ENCODE measurements around the gene SLC35D1. TPM values are rescaled to one million over a fixed set of nuclear protein-coding genes. Genes with fewer than 3 reads are reported as not detected.
"Not testable (repeated sequence)": the region's sequence is repeated elsewhere in the genome, so short reads cannot be mapped to it uniquely, and the experiment has no call there.

SLC35D1 gene
- polyA plus RNA-seq, 1 of the 3 experiments (the other 2 are of a cell fraction) = 4.8 TPM

DNA sequence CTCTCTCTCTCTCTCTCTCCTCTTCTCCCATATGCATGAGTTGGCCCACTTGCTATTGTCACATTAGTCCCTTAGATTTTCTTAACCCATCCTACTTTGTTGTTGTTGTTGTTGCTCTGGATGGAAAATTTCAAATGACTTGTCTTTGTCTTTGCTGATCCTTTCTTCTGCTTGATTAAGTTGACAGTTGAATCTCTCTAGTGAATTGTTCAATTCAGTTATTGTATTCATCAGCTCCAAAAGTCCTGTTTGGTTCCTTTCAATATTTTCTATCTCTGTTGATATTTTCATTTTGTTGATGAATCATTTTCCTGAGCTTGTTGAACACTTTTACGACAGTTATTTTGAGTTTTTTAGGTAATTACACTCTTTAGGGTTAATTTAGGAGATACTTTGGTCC is 18.8 kb upstream of the SLC35D1 start (continued):
- no peak for TF ChIP-seq RCOR1 (IDR thresholded peaks at IDR 0.05; ENCODE audit: low read length)

DNA sequence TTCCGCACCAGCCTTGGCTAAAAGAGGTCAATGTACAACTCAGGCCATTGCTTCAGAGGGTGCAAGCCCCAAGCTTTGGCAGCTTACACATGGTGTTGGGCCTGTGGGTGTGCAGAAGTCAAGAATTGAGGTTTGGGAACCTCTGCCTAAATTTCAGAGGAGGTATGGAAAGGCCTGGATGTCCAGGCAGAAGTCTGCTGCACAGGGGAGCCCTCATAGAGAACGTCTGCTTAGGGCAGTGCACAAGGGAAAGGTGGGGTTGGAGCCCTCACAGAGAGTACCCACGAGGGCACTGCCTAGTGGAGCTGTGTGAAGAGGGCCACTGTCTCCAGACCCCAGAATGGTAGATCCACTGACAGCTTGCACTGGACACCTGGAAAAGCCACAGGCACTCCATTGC is 13.7 kb upstream of the SLC35D1 start:
- H3K27ac ChIP-seq (ENCODE audit: low read depth in 2 of 2, low read length in 1 of 2); H3K4me2 ChIP-seq; H3K36me3 ChIP-seq (replicated peaks in 1 of 2; ENCODE audit: control insufficient read depth in 1 of 2, insufficient read depth in 2 of 2, low read length in 1 of 2); H3K4me3 ChIP-seq (ENCODE audit: low read depth in 2 of 2, low read length in 1 of 2); H3F3A ChIP-seq (replicated peaks; ENCODE audit: insufficient read depth); H3K9me2 ChIP-seq; H4K20me1 ChIP-seq (ENCODE audit: insufficient read depth); CTCF ChIA-PET; H3K9me3 ChIP-seq; H3K9ac ChIP-seq; H2AFZ ChIP-seq (ENCODE audit: low read depth); H3K79me2 ChIP-seq (ENCODE audit: insufficient read depth); POLR2A ChIA-PET; DNase-seq; H3K27me3 ChIP-seq (ENCODE audit: insufficient read depth); H3K4me1 ChIP-seq (ENCODE audit: control insufficient read depth in 1 of 2, insufficient read depth in 2 of 2, low read depth in 1 of 2, low read length in 1 of 2): not testable (repeated sequence)
- no CpG with 5 or more reads among the region's 3 CpGs for WGBS (ENCODE audit: low lambda C conversion rate)

DNA sequence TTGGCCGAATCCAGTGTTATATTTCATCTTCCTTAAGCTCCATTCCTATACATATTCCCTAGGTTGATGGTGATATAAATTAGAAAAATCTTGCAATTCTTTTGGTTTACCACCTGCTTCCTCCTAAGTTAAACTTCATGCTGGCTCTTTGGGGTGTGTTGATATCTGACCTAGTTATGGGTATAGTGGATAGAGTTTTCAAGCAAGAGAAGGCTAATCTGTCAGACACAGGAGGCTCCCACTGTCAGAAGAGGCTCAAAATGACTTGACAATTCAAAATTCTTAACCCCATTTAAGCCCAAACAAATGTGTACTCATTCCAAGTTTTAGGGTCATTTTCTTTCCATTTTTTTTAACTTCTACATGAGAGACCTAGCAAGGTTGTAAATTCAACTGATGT is 8.5 kb upstream of the SLC35D1 start:
- POLR2A ChIA-PET = no interaction called here

DNA sequence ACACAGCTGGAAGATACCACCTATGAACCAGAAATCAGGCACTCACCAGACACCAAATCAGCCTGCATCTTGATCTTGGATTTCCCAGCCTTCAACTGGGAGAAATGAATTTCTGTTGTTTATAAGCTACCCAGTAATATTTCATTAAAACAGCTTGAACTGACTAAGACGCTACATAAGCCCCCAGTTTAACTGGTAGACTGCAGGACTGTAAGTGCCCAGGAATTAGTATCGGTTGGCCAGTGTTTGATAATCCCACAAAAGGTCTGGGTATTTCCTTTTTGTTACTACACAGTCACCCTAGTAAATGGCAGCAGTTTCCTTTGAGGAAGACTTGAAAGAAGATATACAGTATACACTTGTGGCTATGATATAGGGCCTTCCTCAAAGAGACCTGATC is 7.3 kb upstream of the SLC35D1 start:
- CTCF ChIA-PET = no interaction called here
- Histone ChIP-seq H3F3A (replicated peaks; ENCODE audit: insufficient read depth) (peaks cover 7% of the 10 kb centered on the region), H3K27ac (ENCODE audit: low read depth in 2 of 2, low read length in 1 of 2) (no peak overlapping the region), H4K20me1 (ENCODE audit: insufficient read depth) (no peaks in the 10 kb centered on the region), H3K9me3 (no peaks in the 10 kb centered on the region), H3K9ac (no peak overlapping the region), H2AFZ (ENCODE audit: low read depth) (no peak overlapping the region), H3K4me1 (ENCODE audit: control insufficient read depth in 1 of 2, insufficient read depth in 2 of 2, low read depth in 1 of 2, low read length in 1 of 2) (0 out of 4 replicates have a peak, but pooled peaks cover 0 to 5% of the 10 kb centered on the region in 2 experiments), H3K4me2 (no peak overlapping the region), H3K4me3 (ENCODE audit: low read depth in 2 of 2, low read length in 1 of 2) (no peak overlapping the region), H3K79me2 (ENCODE audit: insufficient read depth) (no peaks in the 10 kb centered on the region), H3K36me3 (replicated peaks in 1 of 2; ENCODE audit: control insufficient read depth in 1 of 2, insufficient read depth in 2 of 2, low read length in 1 of 2) (no peaks in the 10 kb centered on the region), H3K9me2 (no peaks in the 10 kb centered on the region), H3K27me3 (ENCODE audit: insufficient read depth) (no peaks in the 10 kb centered on the region)
- WGBS (ENCODE audit: low lambda C conversion rate) = 91% methylated on average over 2 of the region's 2 CpGs
- no peak for DNase-seq
- POLR2A ChIA-PET = no interaction called here
- TF ChIP-seq CHD2 (IDR thresholded peaks at IDR 0.05; ENCODE audit: low read length, partially characterized antibody) (no peak), FOXJ3 (CRISPR knock-in tag; IDR thresholded peaks at IDR 0.05) (no peak), SMC3 (IDR thresholded peaks at IDR 0.05; ENCODE audit: low read depth, low read length) (no peak), EZH2phosphoT487 (IDR thresholded peaks at IDR 0.05; ENCODE audit: borderline replicate concordance, low read depth) (no peak), YY1 (IDR thresholded peaks at IDR 0.05; ENCODE audit: low read depth) (no peak), SIN3A (IDR thresholded peaks at IDR 0.05; ENCODE audit: borderline replicate concordance, low read depth, low read length) (no peak), RAD21 (IDR thresholded peaks at IDR 0.05; ENCODE audit: low read length) (no peak), RFX5 (IDR thresholded peaks at IDR 0.05; ENCODE audit: low read length) (no peak)
- TF ChIP-seq, protein P1, sequence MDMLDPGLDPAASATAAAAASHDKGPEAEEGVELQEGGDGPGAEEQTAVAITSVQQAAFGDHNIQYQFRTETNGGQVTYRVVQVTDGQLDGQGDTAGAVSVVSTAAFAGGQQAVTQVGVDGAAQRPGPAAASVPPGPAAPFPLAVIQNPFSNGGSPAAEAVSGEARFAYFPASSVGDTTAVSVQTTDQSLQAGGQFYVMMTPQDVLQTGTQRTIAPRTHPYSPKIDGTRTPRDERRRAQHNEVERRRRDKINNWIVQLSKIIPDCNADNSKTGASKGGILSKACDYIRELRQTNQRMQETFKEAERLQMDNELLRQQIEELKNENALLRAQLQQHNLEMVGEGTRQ (IDR thresholded peaks at IDR 0.05; ENCODE audit: borderline replicate concordance, low read depth, low read length) = no peak
- TF ChIP-seq, protein P2, sequence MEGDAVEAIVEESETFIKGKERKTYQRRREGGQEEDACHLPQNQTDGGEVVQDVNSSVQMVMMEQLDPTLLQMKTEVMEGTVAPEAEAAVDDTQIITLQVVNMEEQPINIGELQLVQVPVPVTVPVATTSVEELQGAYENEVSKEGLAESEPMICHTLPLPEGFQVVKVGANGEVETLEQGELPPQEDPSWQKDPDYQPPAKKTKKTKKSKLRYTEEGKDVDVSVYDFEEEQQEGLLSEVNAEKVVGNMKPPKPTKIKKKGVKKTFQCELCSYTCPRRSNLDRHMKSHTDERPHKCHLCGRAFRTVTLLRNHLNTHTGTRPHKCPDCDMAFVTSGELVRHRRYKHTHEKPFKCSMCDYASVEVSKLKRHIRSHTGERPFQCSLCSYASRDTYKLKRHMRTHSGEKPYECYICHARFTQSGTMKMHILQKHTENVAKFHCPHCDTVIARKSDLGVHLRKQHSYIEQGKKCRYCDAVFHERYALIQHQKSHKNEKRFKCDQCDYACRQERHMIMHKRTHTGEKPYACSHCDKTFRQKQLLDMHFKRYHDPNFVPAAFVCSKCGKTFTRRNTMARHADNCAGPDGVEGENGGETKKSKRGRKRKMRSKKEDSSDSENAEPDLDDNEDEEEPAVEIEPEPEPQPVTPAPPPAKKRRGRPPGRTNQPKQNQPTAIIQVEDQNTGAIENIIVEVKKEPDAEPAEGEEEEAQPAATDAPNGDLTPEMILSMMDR (IDR thresholded peaks at IDR 0.05) = no peak
- TF ChIP-seq, protein P3, sequence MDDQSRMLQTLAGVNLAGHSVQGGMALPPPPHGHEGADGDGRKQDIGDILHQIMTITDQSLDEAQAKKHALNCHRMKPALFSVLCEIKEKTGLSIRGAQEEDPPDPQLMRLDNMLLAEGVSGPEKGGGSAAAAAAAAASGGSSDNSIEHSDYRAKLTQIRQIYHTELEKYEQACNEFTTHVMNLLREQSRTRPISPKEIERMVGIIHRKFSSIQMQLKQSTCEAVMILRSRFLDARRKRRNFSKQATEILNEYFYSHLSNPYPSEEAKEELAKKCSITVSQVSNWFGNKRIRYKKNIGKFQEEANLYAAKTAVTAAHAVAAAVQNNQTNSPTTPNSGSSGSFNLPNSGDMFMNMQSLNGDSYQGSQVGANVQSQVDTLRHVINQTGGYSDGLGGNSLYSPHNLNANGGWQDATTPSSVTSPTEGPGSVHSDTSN (IDR thresholded peaks at IDR 0.05) = no peak

More for the DNA sequence above, 8.5 kb upstream of the SLC35D1 start:
- Histone ChIP-seq H3K27ac (ENCODE audit: low read depth in 2 of 2, low read length in 1 of 2) (no peak overlapping the region), H3K9me3 (no peaks in the 10 kb centered on the region), H3K79me2 (ENCODE audit: insufficient read depth) (no peaks in the 10 kb centered on the region), H3K4me2 (no peak overlapping the region), H2AFZ (ENCODE audit: low read depth) (no peak overlapping the region), H4K20me1 (ENCODE audit: insufficient read depth) (no peaks in the 10 kb centered on the region), H3K4me1 (ENCODE audit: control insufficient read depth in 1 of 2, insufficient read depth in 2 of 2, low read depth in 1 of 2, low read length in 1 of 2) (0 out of 4 replicates have a peak, but pooled peaks cover 0 to 5% of the 10 kb centered on the region in 2 experiments), H3K27me3 (ENCODE audit: insufficient read depth) (no peaks in the 10 kb centered on the region), H3K9ac (no peak overlapping the region), H3F3A (replicated peaks; ENCODE audit: insufficient read depth) (peaks cover 7% of the 10 kb centered on the region), H3K36me3 (replicated peaks in 1 of 2; ENCODE audit: control insufficient read depth in 1 of 2, insufficient read depth in 2 of 2, low read length in 1 of 2) (no peaks in the 10 kb centered on the region), H3K4me3 (ENCODE audit: low read depth in 2 of 2, low read length in 1 of 2) (no peak overlapping the region), H3K9me2 (no peaks in the 10 kb centered on the region)
- WGBS (ENCODE audit: low lambda C conversion rate) = 89% methylated on average over 1 of the region's 1 CpG
- CTCF ChIA-PET = no interaction called here
- no peak for DNase-seq
- TF ChIP-seq, protein P3 (IDR thresholded peaks at IDR 0.05) = no peak
- TF ChIP-seq TCF12 (IDR thresholded peaks at IDR 0.05) (no peak), GABPA (IDR thresholded peaks at IDR 0.05; ENCODE audit: low read depth) (no peak), YY1 (IDR thresholded peaks at IDR 0.05; ENCODE audit: low read depth) (no peak), JUND (IDR thresholded peaks at IDR 0.05) (no peak)
